NCI-H2196 treated with DMSO at 0.1 percent for 48 hours (cell line): ENCODE results near the gene GRIK4.

Experiments
- DNase-seq: peaks from one replicate; lab custom pipeline; 2025; ENCODE audit not compliant: unreplicated experiment; lab: John Stamatoyannopoulos, UW

The GRIK4 gene

GRCh38 chr11:120931057-120931779 lies 419.7 kb downstream of the GRIK4 start:
- DNase-seq, result no peak

DNA sequence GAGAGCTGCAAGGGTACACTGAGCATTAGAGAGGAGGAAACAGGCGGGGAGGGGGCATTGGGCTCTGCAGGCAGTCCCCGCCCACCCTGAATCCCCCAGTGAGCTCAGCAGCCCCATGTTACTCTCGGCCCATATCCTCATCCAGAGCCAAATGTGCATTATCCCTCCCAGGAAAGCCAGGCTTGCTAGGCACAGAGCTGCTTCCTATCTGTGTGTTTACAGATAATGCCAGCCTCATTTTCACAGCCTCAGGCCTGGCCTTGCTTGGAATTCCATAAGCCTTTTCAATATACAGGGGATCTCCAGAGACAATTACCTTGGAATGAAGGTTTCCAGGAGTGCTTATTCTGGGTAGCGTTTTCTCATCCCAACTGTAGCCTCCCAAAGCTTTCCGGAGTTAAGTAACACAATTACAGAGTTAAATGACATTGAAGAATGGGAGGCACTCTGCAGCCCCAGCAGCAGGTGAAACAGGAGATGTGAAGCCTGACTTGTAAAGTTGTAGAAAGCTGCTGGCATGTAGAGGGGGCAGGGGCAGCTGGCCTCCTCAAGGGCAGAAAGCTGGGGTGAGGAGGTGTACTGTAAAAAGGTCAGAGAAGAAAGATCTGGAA lies 420.9 kb downstream of the GRIK4 start:
- DNase-seq, result no peak

DNA sequence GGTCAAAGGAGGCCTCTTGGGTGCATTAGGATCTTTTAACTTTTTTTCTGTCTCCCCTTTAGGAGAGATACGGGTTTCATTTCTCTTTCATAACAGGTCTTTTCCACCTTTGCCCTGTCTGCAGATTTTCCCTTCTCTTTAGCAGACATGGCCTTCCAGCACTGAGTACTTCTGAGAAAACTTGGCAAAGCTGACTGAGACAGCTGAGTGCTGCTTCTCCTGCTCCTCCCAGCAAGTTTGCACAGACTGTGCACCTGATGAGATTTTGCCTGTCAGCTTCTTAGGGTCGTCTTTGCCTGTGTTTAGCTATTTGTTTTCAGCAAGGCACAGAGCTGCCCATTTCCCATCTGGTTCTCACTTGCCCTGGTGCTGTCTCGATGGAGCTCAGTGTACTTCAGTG lies 424.8 kb downstream of the GRIK4 start:
- DNase-seq, result no peak

DNA sequence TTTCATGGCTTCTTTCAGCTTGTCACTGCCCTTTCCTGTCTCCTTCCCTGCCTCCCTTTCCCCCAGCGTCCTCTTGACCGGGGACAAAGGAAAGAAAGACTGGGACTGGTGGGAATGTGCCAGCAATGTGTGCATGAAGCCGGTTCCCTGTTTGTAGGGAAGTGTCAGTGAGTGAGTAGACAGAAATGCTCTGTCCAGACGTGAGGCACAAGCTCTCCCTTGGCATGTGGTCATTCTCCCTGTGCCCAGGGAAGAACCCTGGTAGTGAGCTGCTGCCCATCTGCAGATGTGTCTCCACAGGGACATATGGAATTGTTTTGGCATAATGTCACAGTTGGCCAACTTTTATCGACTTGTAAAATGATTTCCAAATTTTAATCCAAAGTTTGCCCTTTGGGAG lies 426.0 kb downstream of the GRIK4 start:
- no peak for DNase-seq

- DNase-seq, result no peak
Observed at GRCh38 chr11:120938260-120938659, 426.7 kb downstream of the GRIK4 start.

DNA sequence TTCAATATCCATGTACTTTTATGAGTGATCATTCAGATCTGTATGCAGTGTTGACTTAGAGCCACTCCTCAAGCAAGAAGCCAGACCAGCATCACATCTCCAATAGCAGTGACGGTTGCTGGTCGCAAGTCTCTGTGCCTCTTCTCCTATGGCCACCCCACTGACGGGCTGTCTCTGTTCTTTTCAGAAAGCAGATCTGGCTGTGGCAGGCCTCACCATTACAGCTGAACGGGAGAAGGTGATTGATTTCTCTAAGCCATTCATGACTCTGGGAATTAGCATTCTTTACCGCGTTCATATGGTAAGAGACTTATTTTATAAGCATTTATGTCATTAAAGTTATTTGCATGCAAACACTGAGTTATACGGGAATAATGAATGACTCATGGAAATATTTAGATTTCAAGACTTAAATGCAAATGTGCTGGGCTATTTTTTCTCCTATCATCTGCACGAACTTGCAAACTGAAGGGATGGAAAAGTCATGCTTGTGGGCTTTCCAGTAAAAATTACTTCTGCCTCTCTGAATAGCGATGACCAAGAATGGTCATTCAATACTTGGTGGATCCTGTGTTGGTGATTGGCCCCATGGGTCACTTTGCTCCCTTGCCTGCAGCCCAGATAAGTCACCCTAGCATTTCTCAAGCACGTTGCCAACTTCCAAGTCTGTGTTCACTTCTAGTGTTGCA lies 428.8 kb downstream of the GRIK4 start:
- no peak for DNase-seq

DNA sequence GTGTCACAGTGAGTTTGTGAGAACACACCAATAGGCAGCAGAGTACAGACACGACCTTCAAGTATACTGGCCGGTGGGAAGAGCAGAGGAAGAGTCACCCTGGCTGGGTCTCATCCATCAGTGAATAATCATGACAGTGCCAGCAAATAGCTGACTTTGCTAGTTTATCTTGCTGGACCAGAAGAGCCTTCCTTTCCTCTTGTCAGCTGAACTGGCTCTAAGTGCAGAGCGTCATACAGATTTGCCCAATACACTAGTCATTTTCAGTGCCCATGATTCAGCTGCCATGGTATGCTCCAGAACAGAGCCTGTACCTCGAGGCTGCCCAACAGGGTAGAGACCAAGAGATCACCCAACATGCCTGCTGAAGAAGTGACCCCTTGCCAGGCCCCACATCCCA lies 429.5 kb downstream of the GRIK4 start:
- DNase-seq, result no peak

- DNase-seq, result no peak
Observed at GRCh38 chr11:120942701-120943100, 431.2 kb downstream of the GRIK4 start.

GRCh38 chr11:120945042-120945441 lies 433.5 kb downstream of the GRIK4 start:
- DNase-seq, result no peak

DNA sequence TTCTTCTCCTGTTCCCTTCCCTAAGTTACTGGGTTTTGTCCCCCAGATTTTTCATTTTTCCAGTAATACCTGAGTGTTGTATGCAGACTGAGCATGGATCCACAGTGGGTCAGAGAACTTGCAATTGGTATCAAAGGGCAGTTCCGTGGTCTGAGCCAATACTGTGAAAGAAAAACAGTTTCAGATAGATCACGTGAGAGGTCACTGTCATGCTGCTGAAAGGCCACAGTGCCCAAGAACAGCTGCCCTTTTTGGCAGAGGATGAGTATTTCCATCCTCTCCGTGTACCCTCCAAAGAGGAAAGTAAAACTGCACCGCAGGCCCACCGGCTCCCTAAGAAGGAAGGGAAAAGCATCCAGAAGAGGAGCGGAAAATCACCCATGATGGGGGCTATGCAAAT lies 439.3 kb downstream of the GRIK4 start:
- DNase-seq, result no peak

DNA sequence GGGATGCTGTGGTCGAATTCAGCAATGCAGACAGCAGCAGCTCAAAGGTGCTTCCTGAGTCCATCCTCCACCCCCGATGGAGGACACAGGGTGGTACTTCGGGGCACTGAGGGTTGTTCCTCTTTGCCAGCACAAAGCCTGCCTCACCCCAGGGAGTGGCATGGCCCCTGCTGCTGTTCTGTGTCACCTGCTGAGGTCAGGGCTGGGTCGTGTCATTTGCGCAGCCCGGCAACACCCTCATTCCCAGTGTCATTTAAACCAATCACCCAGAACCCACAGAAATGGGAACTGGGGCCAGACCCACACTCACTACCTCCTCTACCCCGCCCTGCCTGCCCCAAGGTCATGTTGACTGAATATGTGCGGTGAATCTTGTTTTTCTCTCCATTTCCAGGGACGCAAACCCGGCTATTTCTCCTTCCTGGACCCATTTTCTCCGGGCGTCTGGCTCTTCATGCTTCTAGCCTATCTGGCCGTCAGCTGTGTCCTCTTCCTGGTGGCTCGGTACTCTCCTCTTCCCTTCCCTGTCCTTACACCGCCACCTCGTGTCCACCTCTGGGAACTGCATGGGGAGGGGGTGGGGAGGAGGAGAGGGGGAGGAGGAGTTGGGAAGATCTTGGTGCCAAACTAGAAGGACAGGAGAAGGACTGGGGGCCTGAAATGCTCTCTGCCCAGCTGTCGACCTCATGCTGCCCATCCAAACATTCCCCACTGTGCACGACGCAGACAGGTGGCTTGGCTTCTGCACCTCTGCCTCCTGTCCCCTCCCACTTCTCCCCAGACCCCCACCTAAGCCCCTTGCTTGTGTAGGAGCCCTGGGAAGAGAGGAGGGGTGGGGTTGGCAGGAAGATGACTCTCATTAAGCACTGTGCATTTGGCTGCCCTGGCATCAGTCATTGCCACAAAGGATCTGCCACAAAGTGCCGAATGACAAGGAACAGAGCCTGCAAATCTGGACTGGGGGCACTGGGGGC lies 441.2 kb downstream of the GRIK4 start:
- DNase-seq, result peak; percentile 62

DNA sequence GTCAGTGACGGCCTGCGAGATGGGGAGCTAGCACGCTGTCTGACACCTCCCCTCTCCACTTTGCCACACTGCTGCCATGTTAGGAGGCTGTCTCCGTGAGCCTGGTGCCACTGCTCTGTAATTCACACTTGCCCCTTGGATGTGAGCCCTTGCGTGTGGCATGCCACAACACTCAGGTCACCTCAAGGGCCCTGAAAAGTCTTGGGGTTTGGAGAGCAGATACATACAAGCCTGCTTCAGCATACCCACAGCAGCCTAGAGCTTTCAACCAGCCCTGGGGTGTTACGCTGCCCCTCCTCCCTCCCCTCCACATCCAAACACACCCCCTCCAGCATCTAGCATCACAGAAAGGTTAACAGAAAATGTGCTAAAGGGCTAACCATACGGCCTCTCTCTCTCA lies 442.8 kb downstream of the GRIK4 start:
- DNase-seq, result no peak

DNA sequence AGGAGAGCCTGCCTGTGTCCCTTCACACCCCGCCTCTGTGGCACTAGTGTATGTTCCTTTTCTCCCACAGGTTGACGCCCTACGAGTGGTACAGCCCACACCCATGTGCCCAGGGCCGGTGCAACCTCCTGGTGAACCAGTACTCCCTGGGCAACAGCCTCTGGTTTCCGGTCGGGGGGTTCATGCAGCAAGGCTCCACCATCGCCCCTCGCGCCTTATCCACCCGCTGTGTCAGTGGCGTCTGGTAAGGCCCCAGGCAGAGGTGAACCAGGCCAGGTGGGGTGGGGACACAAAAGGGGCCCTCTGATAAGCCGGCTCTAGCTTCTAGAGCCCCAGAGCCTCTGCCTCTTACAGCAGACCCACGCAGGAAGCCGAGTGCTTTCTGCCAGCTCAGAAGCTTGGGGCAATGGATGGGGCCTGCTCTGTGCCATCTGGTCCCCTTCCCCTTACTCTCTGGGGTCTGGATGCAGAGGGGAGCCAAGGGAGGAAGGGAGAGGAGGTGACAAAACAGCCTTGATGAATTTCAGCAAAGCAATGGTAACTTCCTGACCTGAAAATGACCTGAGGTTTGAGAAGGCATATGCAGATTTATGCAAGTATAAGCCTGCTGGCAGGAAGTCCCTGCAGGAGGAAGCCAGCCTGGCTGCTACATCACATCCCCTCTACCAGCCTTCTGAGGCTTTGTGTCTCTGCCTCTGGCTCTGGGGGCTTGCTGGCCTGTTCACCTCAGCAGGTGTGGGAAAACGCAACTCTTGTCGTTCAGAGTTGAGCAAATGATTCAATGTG lies 445.4 kb downstream of the GRIK4 start:
- DNase-seq, result no peak

GRCh38 chr11:120958185-120958584 lies 446.6 kb downstream of the GRIK4 start:
- no peak for DNase-seq

DNA sequence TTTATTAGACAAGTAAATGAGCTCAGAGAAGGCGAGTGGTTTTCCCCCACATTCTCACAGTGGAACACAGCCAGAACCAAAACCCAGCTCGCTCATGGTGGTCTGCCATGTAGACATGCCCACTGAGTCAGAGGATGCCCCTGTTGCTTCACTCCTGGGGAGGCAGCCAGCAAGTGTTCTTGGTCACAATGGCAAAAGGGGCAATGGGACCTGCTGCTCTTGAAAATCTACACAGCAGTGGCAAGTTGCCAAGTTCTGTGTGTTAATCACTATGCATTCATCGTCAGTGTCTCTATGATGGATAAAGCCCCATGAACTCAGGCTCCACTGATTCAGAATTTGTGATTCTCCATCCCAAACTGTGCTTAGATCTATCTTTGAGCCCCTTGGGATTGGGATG lies 447.6 kb downstream of the GRIK4 start:
- no peak for DNase-seq

DNA sequence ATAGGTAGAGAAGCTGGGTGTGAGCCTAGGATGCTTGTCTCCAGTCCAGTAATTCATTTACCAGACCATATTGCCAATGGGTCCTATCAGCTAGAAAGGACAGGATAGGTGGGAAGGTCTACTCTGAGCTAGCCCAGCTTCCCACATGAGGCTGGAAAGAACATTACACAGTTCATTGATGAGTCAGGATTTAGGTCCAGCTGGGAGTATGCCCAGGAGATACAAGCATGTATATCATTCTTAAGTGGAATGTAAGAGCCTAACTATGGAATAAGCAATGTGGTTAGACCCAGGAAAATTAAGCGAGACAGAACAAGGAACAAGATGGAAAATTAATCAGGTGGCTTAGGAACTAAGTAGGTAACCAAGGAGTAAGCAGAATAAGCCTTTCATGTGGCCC lies 453.3 kb downstream of the GRIK4 start:
- no peak for DNase-seq

- no peak for DNase-seq
Observed at GRCh38 chr11:120966840-120967239, 455.3 kb downstream of the GRIK4 start.

GRCh38 chr11:120969993-120970392 lies 458.4 kb downstream of the GRIK4 start:
- no peak for DNase-seq

DNA sequence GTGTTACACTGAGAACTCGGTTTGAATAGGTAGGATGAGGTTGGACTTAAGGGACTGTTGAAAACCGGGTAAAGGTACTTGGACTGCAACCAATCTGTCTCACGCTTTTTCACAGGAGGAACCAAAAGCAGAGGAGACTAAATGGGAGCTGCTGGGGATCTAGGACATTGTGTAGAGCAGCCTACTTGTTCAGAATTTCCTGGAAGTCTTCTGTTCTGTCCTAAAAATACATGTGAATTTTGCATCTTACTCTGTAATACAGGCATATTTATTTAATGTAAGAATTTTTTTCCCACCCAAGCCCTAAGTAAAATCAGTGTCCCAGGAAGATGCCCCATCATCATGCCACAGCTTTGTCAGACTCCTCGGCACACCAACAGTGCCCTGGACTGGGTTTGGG lies 460.3 kb downstream of the GRIK4 start:
- no peak for DNase-seq

DNA sequence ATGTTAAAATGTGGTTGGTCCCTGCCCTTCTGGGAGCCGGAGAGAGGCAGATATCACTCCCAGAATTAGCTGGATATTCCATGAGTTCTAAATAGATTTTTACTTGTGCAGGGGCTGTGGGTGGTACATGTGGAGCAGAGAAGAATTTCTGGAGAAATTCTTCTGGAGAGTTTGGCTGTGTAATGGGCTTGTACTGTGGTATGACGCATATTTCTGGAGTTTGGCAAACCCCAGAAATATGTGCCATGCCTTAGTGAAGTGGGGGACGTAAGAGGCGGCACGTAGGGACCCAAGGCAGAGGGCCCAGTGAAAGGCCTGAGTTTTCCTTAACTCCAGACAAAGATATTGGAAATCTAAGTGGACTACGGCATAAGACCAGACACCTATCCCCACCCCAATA lies 461.1 kb downstream of the GRIK4 start:
- DNase-seq, result no peak
